Measurements from ENCODE around the gene IFITM5. TPM values are rescaled to one million over a fixed set of nuclear protein-coding genes. Genes with fewer than 3 reads are reported as not detected.

Gene IFITM5
- total and polyA plus RNA-seq, 10 donors = not detected

GRCh38 chr11:255176-255575 lies 44.1 kb downstream of the IFITM5 start:
- H3K27me3 ChIP-seq (replicated peaks in 1 of 7) = no peaks in the 10 kb centered on the region
- no peak for TF ChIP-seq POLR2A (IDR thresholded peaks at IDR 0.05)
- TF ChIP-seq CTCF (IDR thresholded peaks at IDR 0.05 in 8 of 11, conservative IDR thresholded peaks at IDR 0.05 in 3 of 11) = no peak
- TF ChIP-seq POLR2AphosphoS5 (IDR thresholded peaks at IDR 0.05) = no peak
- DNase-seq = no peak
- WGBS, 5 donors = 57 to 73% (median 58%) methylated on average over 3 of the region's 3 CpGs
- peaks cover 0 to 24% (median 2%) of the 10 kb centered on the region in 6 donors for H3K4me1 ChIP-seq
- H3K9me3 ChIP-seq = no peaks in the 10 kb centered on the region
- intact Hi-C loops (cut with DNase I; ENCODE audit: low total_unique reads) = loop anchor here (10.0 kb wide), 1 partner anchor 110 kb away; the partner anchor contains the start of gene B4GALNT4
- H3K36me3 ChIP-seq = peaks cover 0 to 39% (median 33%) of the 10 kb centered on the region in 6 donors
- H3K4me3 ChIP-seq = no peak overlapping the region
- no peak overlapping the region for H3K27ac ChIP-seq

- intact Hi-C loops (cut with DNase I; ENCODE audit: low total_unique reads) = loop anchor here (10.0 kb wide), 1 partner anchor 111 kb away; the partner anchor contains the start of gene B4GALNT4
- Histone ChIP-seq H3K4me3 (no peak overlapping the region), H3K27me3 (replicated peaks in 1 of 7) (no peaks in the 10 kb centered on the region), H3K4me1 (peaks cover 0 to 24% (median 2%) of the 10 kb centered on the region in 6 donors), H3K27ac (no peak overlapping the region), H3K9me3 (no peaks in the 10 kb centered on the region), H3K36me3 (peaks cover under 1 to 51% (median 43%) of the 10 kb centered on the region in 6 donors)
- WGBS, 5 donors = 75 to 91% (median 87%) methylated on average over 5 of the region's 5 CpGs
- TF ChIP-seq POLR2A (IDR thresholded peaks at IDR 0.05) = no peak
- TF ChIP-seq CTCF (IDR thresholded peaks at IDR 0.05 in 8 of 11, conservative IDR thresholded peaks at IDR 0.05 in 3 of 11) = no peak
- peak in 1 of 3 donors; percentile 17 for TF ChIP-seq POLR2AphosphoS5 (IDR thresholded peaks at IDR 0.05)
- no peak for DNase-seq
Measured at GRCh38 chr11:253886-254270, 45.4 kb downstream of the IFITM5 start.

GRCh38 chr11:253160-253885 lies 46.0 kb downstream of the IFITM5 start:
- Histone ChIP-seq H3K4me3 (no peak overlapping the region), H3K27me3 (replicated peaks in 1 of 7) (no peaks in the 10 kb centered on the region), H3K4me1 (peaks cover 0 to 24% (median 2%) of the 10 kb centered on the region in 6 donors), H3K27ac (no peak overlapping the region), H3K9me3 (no peaks in the 10 kb centered on the region), H3K36me3 (peaks cover 3 to 57% (median 49%) of the 10 kb centered on the region in 6 donors)
- intact Hi-C loops (cut with DNase I; ENCODE audit: low total_unique reads) = loop anchor here (10.0 kb wide), 1 partner anchor 111 kb away; the partner anchor contains the start of gene B4GALNT4
- TF ChIP-seq CTCF (IDR thresholded peaks at IDR 0.05 in 8 of 11, conservative IDR thresholded peaks at IDR 0.05 in 3 of 11) (no peak), POLR2AphosphoS5 (IDR thresholded peaks at IDR 0.05) (peak in 2 of 3 donors; percentile 3 to 10), POLR2A (IDR thresholded peaks at IDR 0.05) (no peak)
- 74 to 87% (median 82%) methylated on average over 13 of the region's 13 CpGs for WGBS, 5 donors
- no peak for DNase-seq

- DNase-seq = no peak
Measured at GRCh38 chr11:252666-253065, 46.7 kb downstream of the IFITM5 start.

More at GRCh38 chr11:252666-253065, 46.7 kb downstream of the IFITM5 start:
- H3K4me3 ChIP-seq = no peak overlapping the region
- no peaks in the 10 kb centered on the region for H3K9me3 ChIP-seq
- peaks cover 3 to 64% (median 55%) of the 10 kb centered on the region in 6 donors for H3K36me3 ChIP-seq
- 79 to 96% (median 94%) methylated on average over 8 of the region's 8 CpGs for WGBS, 5 donors
- TF ChIP-seq CTCF (IDR thresholded peaks at IDR 0.05 in 8 of 11, conservative IDR thresholded peaks at IDR 0.05 in 3 of 11) (no peak), POLR2AphosphoS5 (IDR thresholded peaks at IDR 0.05) (no peak), POLR2A (IDR thresholded peaks at IDR 0.05) (no peak)
- H3K27me3 ChIP-seq (replicated peaks in 1 of 7) = no peaks in the 10 kb centered on the region
- H3K27ac ChIP-seq = no peak overlapping the region
- intact Hi-C loops (cut with DNase I; ENCODE audit: low total_unique reads) = loop anchor here (10.0 kb wide), 1 partner anchor 112 kb away; the partner anchor contains the start of gene B4GALNT4
- peaks cover 0 to 18% (median 2%) of the 10 kb centered on the region in 6 donors for H3K4me1 ChIP-seq

Measured in spleen (tissue), 11 donors.